ENCODE results near the gene HEATR5A.
"Not testable (repeated sequence)": the region's sequence is repeated elsewhere in the genome, so short reads cannot be mapped to it uniquely, and the experiment has no call there.

The HEATR5A gene

DNA sequence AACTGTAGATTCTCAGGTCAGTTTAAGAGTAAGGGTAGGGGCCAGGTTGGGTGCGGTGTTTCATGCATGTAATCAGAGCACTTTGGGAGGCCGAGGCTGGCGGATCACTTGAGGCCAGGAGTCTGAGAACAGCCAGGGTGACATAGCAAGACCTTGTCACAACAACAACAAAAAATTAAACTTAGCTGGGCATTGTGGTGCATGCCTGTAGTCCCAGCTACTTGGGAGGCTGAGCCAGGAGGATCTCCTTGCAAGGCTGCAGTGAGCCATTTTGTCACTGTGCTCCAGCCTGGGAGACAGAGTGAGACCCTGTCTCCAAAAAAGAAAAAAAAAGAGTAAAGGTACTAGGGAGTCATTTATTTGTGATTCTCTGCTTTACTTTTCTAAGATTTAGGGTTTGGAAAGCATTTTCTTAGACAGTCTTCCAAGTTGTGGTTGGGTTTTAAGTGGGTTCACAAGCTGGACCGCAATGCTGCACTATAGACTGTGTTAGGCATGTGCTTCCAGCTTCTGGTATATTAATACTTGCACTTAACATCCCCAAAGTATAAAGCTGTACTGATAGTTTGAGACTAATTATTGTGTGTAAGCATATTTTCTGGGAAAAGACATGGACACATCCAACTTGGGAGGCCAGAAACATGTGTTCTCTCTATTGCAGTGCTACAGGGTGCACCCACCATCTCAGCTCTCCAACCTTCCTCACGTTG, 163.7 kb downstream of the HEATR5A start:
- no peak for DNase-seq (ENCODE audit: low spot score)

DNA sequence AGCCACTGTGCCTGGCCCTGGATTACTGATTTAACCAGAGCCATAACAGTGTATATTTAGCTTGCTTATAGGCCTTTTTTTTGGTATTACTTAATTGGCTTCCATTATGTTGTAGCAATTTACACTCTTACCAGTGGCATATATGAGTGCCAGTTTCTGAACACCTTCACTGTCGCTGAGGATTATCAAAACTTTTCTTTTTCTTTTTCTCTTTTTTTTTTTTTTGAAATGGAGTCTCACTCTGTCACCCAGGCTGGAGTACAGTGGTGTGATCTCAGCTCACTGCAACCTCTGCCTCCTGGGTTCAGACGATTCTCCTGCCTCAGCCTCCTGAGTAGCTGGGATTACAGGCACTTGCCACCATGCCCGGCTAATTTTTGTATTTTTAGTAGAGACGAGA, 164.4 kb downstream of the HEATR5A start:
- DNase-seq (ENCODE audit: low spot score) = not testable (repeated sequence)

DNA sequence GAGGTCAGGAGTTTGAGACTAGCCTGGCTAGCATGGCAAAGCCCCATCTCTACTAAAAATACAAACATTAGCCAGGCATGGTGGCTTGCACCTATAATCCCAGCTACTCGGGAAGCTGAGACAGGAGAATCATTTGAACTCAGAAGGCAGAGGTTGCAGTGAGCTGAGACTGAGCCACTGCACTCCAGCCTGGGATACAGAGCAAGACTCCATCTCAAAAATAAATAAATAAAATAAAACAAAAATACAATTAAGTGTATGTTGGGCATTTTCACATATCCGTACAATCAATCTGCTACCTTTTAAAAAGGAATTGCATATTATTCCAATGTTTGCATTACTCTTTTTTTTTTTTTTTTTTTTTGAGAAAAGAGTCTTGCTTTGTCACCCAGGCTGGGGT, 165.1 kb downstream of the HEATR5A start:
- no peak for DNase-seq (ENCODE audit: low spot score)

DNA sequence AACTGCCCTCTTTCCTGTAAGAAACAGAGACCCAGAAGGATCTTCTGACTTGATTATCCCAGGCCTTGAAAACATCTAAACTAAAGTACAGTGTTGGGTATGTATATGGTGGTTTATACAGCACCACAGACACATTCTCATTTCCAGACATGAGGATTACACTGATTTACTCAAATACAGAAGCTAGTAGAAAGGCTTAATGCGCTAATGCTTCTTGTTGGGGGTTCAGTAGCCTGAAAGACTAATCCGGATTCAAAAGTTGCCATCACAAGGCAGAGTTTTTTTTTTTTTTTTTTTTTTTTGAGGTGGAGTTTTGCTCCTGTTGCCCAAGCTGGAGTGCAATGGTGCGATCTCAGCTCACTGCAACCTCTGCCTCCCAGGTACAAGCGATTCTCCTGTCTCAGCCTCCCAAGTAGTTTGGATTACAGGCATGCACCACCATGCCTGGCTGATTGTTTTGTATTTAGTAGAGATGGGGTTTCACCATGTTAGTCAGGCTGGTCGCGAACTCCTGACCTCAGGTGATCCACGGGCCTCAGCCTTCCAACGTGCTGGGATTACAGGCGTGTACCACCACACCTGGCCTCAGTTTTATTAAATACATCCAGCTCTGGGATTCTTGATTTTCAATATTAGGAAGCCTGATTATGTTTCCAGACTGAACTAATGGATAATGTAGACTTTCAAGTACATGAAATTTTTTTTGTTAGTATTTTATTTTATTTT, 166.4 kb downstream of the HEATR5A start:
- DNase-seq (ENCODE audit: low spot score) = no peak

DNA sequence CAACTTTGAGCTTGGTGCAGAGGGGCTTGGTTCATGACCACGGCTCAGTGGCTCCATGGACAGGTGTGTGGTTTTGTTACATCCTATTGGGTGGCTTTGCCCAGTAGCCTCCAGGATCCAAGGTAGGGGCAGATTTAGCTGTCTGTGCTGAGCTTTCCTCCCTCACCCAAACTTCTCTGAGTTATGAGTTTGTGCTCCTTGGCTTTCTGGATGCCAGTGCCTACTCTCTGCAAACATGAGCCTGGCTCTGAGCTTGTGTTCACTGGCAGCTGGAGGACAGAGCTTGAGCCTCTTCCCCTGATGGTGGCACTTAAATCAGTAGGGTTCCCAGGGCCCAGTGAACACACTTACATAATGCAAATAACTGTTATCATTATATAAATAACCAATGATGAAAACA, 167.5 kb downstream of the HEATR5A start:
- no peak for DNase-seq (ENCODE audit: low spot score)

DNA sequence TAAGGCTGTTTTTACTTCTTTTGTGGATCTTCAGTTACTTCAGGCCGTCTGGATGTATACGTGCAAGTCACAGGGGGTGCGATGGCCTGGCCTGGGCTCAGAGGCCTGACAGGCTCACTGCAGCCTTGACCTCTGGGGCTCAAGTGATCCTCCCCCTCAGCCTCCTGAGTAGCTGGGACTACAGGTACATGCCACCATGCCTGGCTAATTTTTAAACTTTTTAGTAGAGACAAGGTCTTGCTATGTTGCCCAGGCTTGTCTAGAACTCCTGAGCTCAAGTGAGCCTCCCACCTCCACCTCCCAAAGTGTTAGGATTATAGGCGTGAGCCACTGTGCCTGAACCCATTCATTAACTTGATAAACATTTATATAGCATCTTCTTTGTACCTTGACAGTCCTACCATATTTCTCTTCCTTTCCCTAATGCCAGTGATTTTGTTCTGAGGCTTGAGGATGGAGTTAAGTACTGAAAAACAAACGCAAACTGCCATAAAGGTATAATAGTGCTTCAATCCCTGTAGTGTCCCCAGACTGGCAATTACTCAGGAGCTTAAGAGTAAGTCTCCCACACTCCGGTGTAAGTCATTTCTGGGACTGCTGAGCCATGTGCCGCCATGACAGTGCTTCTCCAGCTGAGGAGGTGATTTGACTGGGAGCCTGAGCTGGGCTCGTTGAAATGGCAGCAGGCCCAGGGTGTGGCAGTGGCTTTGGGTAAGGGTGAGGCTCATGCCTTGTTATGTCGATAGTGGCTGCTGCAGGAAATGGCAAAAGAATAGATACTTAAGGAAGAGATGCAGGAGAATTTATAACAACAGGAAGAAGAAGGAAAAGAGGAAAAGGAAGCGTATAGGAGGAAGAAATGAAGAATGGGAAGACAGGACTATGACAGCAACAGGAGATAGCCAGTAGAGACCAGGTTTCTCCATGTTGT, 169.1 kb downstream of the HEATR5A start:
- no peak for DNase-seq (ENCODE audit: low spot score)

DNA sequence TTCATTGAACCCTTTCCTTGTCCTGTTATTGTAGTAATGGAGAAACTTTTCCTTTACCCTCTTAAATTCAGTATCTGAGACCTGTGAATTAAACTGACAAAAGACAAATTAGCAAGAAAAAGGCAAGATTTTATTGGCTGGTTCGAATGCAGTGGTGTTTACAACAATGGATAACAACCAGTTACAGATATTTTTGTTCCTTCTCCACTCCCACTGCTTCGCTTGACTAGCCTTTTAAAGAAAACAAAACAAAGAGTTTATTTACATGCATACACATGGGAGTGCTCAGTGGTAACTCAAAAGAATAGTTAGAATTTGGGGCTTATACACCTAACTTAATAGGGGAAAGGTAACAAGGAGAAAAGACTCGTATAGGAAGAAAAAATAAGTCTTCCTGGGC, 175.7 kb downstream of the HEATR5A start:
- no peak for DNase-seq (ENCODE audit: low spot score)

DNA sequence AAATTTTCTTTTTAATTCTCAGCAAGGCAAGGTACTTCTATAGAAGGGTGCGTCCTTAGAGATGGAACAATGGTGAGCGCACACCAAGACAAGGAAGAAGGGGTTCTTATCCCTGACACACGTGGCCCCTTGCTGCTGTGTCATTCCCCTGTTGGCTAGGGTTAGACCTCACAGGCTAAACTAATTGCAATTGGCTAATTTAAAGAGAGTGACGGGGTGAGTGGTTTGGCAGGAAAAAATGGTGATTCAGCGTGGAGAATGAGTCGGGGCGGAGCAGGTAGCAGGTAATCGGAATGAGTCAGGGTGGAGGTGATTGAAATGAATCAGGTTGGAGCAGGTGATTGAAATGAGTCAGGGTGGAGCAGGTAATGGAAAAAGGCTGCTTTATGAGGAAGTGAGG, 176.5 kb downstream of the HEATR5A start:
- DNase-seq (ENCODE audit: low spot score) = no peak

DNA sequence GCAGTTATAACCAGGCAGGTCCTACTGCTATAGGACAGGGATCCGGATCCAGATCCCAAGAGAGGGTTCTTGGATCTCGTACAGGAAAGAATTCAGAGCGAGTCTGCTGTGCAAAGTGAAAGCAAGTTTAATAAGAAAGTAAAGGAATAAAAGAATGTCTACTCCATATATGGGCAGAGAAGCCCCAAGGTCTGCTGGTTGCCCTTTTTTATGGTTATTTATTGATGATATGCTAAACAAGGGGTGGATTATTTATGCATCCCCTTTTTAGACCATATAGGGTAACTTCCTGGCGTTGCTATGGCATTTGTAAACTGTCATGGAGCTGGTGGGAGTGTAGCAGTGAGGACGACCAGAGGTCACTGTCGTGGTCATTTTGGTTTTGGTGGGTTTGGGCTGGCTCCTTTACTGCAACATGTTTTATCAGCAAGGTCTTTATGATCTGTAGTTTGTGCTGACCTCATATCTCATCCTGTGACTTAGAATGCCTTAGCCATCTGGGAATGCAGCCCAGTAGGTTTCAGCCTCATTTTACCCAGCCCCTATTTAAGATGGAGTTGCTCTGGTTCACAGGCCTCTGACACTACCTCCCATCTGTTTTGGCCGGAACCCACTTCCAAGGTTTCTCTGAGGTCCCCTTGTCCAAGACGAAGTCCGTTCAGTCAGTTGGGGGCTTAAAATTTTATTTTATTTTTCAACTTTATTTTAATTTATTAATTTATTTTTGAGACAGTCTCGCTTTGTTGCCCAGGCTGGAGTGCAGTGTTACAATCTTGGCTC, 178.0 kb downstream of the HEATR5A start:
- peak; percentile 17 for DNase-seq (ENCODE audit: low spot score)
